GM12873 (cell line): Measurements from ENCODE around the gene KCTD21.

Source experiments
- CTCF ChIP-seq: IDR thresholded peaks from 2 replicates; pipeline ENCODE4 v1.5.1; 2012; ENCODE audit warnings: low read depth, mild to moderate bottlenecking, moderate library complexity, low read length, control low read depth; ENCODE audit not compliant: insufficient read depth; ENCODE audit errors: missing control alignments

The KCTD21 gene

GRCh38 chr11:78214331-78215194 is 26.1 kb upstream of the KCTD21 start:
- no peak for TF ChIP-seq CTCF

GRCh38 chr11:78213526-78214330 is 25.3 kb upstream of the KCTD21 start:
- TF ChIP-seq CTCF: no peak

GRCh38 chr11:78212586-78213371 is 24.4 kb upstream of the KCTD21 start:
- no peak for TF ChIP-seq CTCF

- no peak for TF ChIP-seq CTCF
Measured at GRCh38 chr11:78211565-78211964, 23.1 kb upstream of the KCTD21 start.

GRCh38 chr11:78210000-78210608 is 21.7 kb upstream of the KCTD21 start:
- no peak for TF ChIP-seq CTCF

- TF ChIP-seq CTCF: no peak
Measured at GRCh38 chr11:78209478-78209877, 21.1 kb upstream of the KCTD21 start.
